GM21576 (cell line): ENCODE data around the gene AGAP6.
"Not testable (repeated sequence)": the region's sequence is repeated elsewhere in the genome, so short reads cannot be mapped to it uniquely, and the experiment has no call there.

Experiments
- ATAC-seq: cut with Tn5 transposase; IDR thresholded peaks from one replicate; pipeline ENCODE4 v1.9.1; 2021; ENCODE audit warnings: mild to moderate bottlenecking, moderate library complexity; ENCODE audit not compliant: unreplicated experiment

Gene AGAP6

GRCh38 chr10:50024716-50025383 is 36.6 kb downstream of the AGAP6 start:
- not testable (repeated sequence) for ATAC-seq

DNA sequence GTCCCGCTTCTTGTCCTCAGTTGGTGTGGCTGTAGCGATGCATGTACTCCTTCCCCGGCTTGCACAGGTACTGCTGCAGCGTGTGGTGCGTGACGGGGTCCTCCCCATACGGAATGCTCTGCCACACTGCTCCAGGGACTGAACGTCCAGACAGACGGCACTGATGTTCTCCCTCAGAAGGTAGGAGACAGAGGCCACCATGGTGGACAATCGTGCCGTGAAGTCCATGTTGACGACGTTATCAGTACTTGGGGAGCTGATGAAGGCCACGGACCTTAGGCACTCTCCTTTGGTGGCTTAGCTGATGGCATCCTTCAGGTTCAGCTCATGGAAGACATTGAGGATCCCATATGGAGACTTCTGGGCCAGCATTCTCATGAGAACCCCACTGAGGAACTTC is 37.4 kb downstream of the AGAP6 start:
- ATAC-seq: no peak

GRCh38 chr10:50027195-50027594 is 39.0 kb downstream of the AGAP6 start:
- ATAC-seq: no peak

- no peak for ATAC-seq
These were observed 45.3 kb downstream of the AGAP6 start for GRCh38 chr10:50033481-50033880.

- ATAC-seq: not testable (repeated sequence)
These were observed 47.1 kb downstream of the AGAP6 start for GRCh38 chr10:50035337-50035736.

DNA sequence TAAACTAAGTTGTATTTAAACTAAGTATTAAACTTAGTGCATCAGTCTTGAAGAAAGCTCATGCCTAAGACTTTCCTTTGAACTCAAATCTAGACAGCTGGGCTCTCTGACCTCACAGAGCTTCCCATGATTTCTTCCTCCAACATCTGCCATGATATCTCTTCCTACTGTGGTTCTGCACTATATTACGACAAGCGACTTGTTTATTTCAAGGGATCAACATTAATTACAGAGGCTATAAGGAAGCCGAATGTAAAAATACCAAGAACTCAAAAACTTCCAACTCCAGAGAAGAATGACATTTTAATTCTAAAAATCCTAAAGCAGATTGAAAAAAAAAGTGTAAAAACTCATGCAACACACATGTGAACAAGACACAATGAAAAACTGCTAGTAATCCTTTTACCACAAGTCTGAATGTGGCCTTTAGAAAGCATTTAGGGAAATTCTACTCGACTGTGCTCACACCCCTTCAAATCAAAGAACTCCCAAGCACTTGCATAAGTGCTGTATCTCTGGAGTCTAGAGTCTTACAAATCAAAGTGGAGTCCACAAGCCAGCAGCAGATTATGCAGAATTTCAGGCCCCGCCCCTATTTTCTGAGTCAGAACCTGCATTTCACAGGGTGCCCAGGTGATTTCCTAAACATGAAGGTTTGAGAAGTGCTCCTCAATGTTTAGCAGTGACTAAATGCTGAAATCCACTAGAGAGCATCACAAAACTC is 56.9 kb downstream of the AGAP6 start:
- no peak for ATAC-seq

GRCh38 chr10:50046457-50046856 is 58.3 kb downstream of the AGAP6 start:
- ATAC-seq: not testable (repeated sequence)

GRCh38 chr10:50047594-50047993 is 59.4 kb downstream of the AGAP6 start:
- ATAC-seq: not testable (repeated sequence)

- ATAC-seq: not testable (repeated sequence)
These were observed 63.9 kb downstream of the AGAP6 start for GRCh38 chr10:50051995-50052660.

DNA sequence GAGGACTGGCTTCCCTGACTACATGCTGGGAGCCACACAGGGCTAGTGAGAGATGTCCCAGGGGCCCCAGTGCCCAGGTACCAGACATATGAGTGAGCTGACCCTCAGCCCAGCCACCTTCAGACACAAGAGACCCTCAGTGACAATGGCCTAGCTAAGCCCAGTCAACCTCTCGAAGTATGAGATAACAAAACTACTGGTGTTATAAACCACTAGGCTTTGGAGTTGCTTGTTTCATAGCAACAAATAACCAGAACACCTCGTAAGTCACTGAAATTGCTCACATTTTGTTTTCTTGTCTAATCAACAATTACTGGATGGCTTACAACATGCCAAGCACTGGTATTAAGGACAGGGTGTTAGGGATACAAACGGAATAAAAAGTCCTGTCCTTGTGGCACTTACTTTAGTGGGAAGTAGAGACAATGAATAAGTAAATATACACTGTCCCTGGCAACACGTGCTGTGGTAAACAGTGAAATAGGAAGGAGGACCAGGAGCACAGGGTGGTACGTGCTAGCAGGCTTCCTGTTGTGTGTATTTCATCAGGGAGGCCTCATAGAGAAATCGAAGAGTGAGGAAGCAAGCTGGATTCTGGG is 64.7 kb downstream of the AGAP6 start:
- ATAC-seq: not testable (repeated sequence)

GRCh38 chr10:50055494-50056292 is 67.5 kb downstream of the AGAP6 start:
- not testable (repeated sequence) for ATAC-seq

DNA sequence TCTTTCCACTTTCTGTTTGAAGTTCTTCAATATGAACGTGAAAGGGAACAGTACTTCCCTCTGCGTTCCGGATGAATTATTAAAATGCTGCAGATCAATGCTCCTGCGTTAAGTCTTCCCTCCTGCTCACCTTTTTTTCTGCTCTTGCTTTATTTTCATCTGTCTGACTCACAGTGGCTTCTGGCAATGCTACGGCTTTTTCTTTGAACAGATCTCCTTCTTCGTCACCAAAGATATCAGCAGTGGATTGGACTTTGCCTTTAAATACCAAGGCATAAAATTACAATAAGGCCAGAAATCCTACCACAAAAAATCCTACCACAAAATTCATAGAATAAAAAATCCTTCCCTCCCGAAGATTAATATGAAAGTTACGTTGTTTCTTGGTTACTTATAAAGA is 68.4 kb downstream of the AGAP6 start:
- not testable (repeated sequence) for ATAC-seq

DNA sequence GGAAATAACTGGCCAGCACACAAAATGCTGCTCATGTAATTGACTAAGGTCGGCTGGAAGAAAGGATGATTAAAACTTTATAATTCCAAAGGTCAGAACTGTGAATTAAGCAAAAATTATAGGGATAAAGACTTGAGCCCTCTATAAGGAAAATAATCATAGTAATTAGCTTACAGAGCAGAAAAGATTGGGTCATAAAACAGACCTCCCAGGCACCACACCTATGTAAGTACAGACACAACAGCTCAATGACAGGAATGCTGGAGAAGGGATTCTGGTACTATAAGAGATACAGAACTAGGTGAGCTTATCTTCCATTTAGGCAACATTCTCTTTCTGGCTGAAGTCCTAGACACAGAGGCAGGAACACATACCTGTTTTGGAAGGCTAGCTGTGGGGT is 70.5 kb downstream of the AGAP6 start:
- ATAC-seq: not testable (repeated sequence)

DNA sequence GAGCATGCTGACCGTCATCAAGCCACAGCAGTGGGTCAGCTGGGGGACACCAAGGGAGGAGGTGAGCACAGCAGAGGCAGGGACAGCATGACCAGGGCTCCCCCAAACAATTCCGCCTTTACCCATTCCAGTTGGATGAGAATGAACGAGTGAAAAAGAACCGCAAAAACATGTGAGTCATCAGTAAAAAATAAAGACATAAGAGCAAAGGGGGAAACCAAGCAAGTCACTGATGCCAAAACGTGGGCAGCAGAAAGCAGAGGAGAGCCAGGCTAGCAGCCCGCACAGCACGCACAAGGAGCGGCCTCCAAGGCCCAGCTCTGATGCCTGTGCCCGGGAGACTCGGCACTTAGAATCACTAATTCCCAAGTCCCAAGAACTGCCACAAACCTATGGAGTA is 71.7 kb downstream of the AGAP6 start:
- not testable (repeated sequence) for ATAC-seq
